ENCODE results near the gene ABCD1. TPM values are rescaled to one million over a fixed set of nuclear protein-coding genes. Genes with fewer than 3 reads are reported as not detected.

Gene ABCD1
- total and polyA plus RNA-seq, 8 donors, result 2.4 to 22.3 (median 5.0) TPM

- no peak for DNase-seq
- 71 to 85% (median 76%) methylated on average over 10 to 12 of the region's 12 CpGs for WGBS, 5 donors
- Histone ChIP-seq H3K9me3 (peaks cover 0 to 7% (median 0%) of the 10 kb centered on the region in 4 donors), H3K27me3 (no peaks in the 10 kb centered on the region), H3K4me3 (no peak overlapping the region), H3K36me3 (no peaks in the 10 kb centered on the region), H3K27ac (no peak overlapping the region), H3K4me1 (no peaks in the 10 kb centered on the region)
- intact Hi-C loops (cut with DNase I; ENCODE audit: low total_unique reads), result no loop called here
- no peak for TF ChIP-seq EP300 (IDR thresholded peaks at IDR 0.05)
- no peak for TF ChIP-seq CTCF (IDR thresholded peaks at IDR 0.05)
- TF ChIP-seq POLR2A (IDR thresholded peaks at IDR 0.05), result no peak
- TF ChIP-seq POLR2AphosphoS5 (IDR thresholded peaks at IDR 0.05), result no peak
These were observed 25.6 kb downstream of the ABCD1 start for GRCh38 chrX:153750127-153750774.

GRCh38 chrX:153755136-153755535 is 30.5 kb downstream of the ABCD1 start:
- Histone ChIP-seq H3K27me3 (no peaks in the 10 kb centered on the region), H3K4me3 (no peak overlapping the region), H3K36me3 (no peaks in the 10 kb centered on the region), H3K9me3 (peaks cover 0 to 26% (median 11%) of the 10 kb centered on the region in 4 donors), H3K27ac (no peak overlapping the region), H3K4me1 (no peaks in the 10 kb centered on the region)
- intact Hi-C loops (cut with DNase I; ENCODE audit: low total_unique reads), result no loop called here
- WGBS, 5 donors, result 67 to 88% (median 81%) methylated on average over 1 of the region's 1 CpG
- TF ChIP-seq EP300 (IDR thresholded peaks at IDR 0.05) (no peak), CTCF (IDR thresholded peaks at IDR 0.05) (no peak), POLR2AphosphoS5 (IDR thresholded peaks at IDR 0.05) (no peak), POLR2A (IDR thresholded peaks at IDR 0.05) (no peak)
- DNase-seq, result no peak

- DNase-seq, result no peak
- Histone ChIP-seq H3K9me3 (peaks cover 0 to 12% (median 5%) of the 10 kb centered on the region in 4 donors), H3K27ac (no peak overlapping the region), H3K4me1 (peaks cover 0 to 30% (median 26%) of the 10 kb centered on the region in 4 donors), H3K27me3 (peaks cover 0 to 3% (median 0%) of the 10 kb centered on the region in 3 donors), H3K36me3 (no peaks in the 10 kb centered on the region), H3K4me3 (no peak overlapping the region)
- TF ChIP-seq CTCF (IDR thresholded peaks at IDR 0.05), result no peak
- TF ChIP-seq EP300 (IDR thresholded peaks at IDR 0.05), result no peak
- TF ChIP-seq POLR2AphosphoS5 (IDR thresholded peaks at IDR 0.05), result no peak
- no peak for TF ChIP-seq POLR2A (IDR thresholded peaks at IDR 0.05)
- WGBS, 5 donors, result 81 to 88% (median 86%) methylated on average over 12 to 15 of the region's 15 CpGs
- intact Hi-C loops (cut with DNase I; ENCODE audit: low total_unique reads), result loop anchor here (5.0 kb wide), 1 partner anchor 190 kb away; no protein-coding TSS in a partner anchor
These were observed 37.2 kb downstream of the ABCD1 start for GRCh38 chrX:153761863-153762262.

GRCh38 chrX:153762626-153763173 is 38.0 kb downstream of the ABCD1 start:
- Histone ChIP-seq H3K4me1 (peaks cover 0 to 34% (median 26%) of the 10 kb centered on the region in 4 donors), H3K4me3 (no peak overlapping the region), H3K36me3 (no peaks in the 10 kb centered on the region), H3K9me3 (peaks cover 0 to 6% (median 2%) of the 10 kb centered on the region in 4 donors), H3K27me3 (peaks cover 0 to 3% (median 0%) of the 10 kb centered on the region in 3 donors), H3K27ac (no peak overlapping the region)
- TF ChIP-seq POLR2AphosphoS5 (IDR thresholded peaks at IDR 0.05) (no peak), EP300 (IDR thresholded peaks at IDR 0.05) (no peak), CTCF (IDR thresholded peaks at IDR 0.05) (no peak), POLR2A (IDR thresholded peaks at IDR 0.05) (no peak)
- intact Hi-C loops (cut with DNase I; ENCODE audit: low total_unique reads), result loop anchor here (5.0 kb wide), 1 partner anchor 190 kb away; no protein-coding TSS in a partner anchor
- 80 to 91% (median 86%) methylated on average over 3 to 14 of the region's 14 CpGs for WGBS, 5 donors
- DNase-seq, result no peak
